SK-N-SH (cell line): ENCODE measurements around the gene CIB4.

Experiments used
- EP300 ChIP-seq, 2 experiments: IDR thresholded peaks; 2 replicates each; pipeline versions ENCODE4 v1.4.0 to v1.6.1; 2012; ENCODE audit warnings: borderline replicate concordance in 1 of 2, low read depth in 1 of 2, low read length in 1 of 2
- EZH2phosphoT487 ChIP-seq: fragments of 200-600 bp; sonication (generic); IDR thresholded peaks from 2 replicates; pipeline ENCODE4 v1.6.1; 2017; ENCODE audit warnings: low read depth, mixed run types, mild to moderate bottlenecking, antibody characterized with exemption, moderate library complexity, borderline replicate concordance
- GATA2 ChIP-seq: sonication (generic); formaldehyde crosslinking; IDR thresholded peaks from 2 replicates; pipeline ENCODE4 v1.5.0; 2020; ENCODE audit warnings: mild to moderate bottlenecking, missing genetic modification reagents
- JUND ChIP-seq: IDR thresholded peaks from 2 replicates; pipeline ENCODE4 v1.4.0; 2012
- POLR2AphosphoS5 ChIP-seq: IDR thresholded peaks from 2 replicates; pipeline ENCODE4 v1.6.1; 2012; ENCODE audit warnings: low read depth, low read length
- RAD21 ChIP-seq: IDR thresholded peaks from 2 replicates; pipeline ENCODE4 v1.6.1; 2012; ENCODE audit warnings: mild to moderate bottlenecking, low read length
- RCOR1 ChIP-seq: fragments of 150-350 bp; IDR thresholded peaks from 2 replicates; pipeline ENCODE4 v1.6.1; 2017; ENCODE audit warnings: antibody characterized with exemption, low read length
- RFX5 ChIP-seq: IDR thresholded peaks from 2 replicates; pipeline ENCODE4 v1.6.1; 2012; ENCODE audit warnings: mild to moderate bottlenecking, improper control_type of control experiment, low read length
- TF ChIP-seq, protein P1 (sequence below): fragments of 150-350 bp; IDR thresholded peaks from 2 replicates; pipeline ENCODE4 v1.6.1; 2017; ENCODE audit warnings: antibody characterized with exemption, low read length, low read depth, borderline replicate concordance
- TF ChIP-seq, protein P2 (sequence below): IDR thresholded peaks from 2 replicates; pipeline ENCODE4 v1.4.0; 2012; ENCODE audit warnings: low read depth
- TF ChIP-seq, protein P3 (sequence below): fragments of 200-600 bp; sonication (generic); IDR thresholded peaks from 2 replicates; pipeline ENCODE4 v1.6.1; 2017; ENCODE audit warnings: antibody characterized with exemption, mild to moderate bottlenecking, moderate library complexity
- TF ChIP-seq, protein P4 (sequence below): IDR thresholded peaks from 2 replicates; pipeline ENCODE4 v1.6.1; 2012; ENCODE audit warnings: mild to moderate bottlenecking, low read depth, low read length, moderate library complexity

DNA sequence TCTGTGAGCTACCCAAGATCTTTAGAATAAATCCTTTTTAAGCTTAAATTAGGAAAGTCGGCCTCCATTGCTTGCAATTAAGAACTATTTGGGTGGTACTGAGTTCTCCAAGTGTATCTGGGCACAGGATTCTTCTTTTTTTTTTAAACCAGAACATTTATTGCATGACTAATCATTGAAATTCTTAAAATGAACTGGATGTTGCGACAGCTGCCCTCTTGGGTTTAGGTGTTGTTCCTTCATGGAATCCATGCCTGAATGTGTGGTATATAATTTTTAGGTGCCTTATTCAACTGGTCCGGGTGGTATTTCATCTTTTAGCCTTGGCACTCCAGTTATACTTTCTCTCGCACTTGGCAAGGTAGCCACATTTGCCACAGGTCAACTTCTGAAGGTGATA is 36.9 kb upstream of the CIB4 start:
- TF ChIP-seq JUND = no peak
- no peak for TF ChIP-seq RAD21
- no peak for TF ChIP-seq RCOR1
- TF ChIP-seq, protein P1, sequence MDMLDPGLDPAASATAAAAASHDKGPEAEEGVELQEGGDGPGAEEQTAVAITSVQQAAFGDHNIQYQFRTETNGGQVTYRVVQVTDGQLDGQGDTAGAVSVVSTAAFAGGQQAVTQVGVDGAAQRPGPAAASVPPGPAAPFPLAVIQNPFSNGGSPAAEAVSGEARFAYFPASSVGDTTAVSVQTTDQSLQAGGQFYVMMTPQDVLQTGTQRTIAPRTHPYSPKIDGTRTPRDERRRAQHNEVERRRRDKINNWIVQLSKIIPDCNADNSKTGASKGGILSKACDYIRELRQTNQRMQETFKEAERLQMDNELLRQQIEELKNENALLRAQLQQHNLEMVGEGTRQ = no peak
- TF ChIP-seq, protein P2, sequence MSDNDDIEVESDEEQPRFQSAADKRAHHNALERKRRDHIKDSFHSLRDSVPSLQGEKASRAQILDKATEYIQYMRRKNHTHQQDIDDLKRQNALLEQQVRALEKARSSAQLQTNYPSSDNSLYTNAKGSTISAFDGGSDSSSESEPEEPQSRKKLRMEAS = no peak
- TF ChIP-seq, protein P3, sequence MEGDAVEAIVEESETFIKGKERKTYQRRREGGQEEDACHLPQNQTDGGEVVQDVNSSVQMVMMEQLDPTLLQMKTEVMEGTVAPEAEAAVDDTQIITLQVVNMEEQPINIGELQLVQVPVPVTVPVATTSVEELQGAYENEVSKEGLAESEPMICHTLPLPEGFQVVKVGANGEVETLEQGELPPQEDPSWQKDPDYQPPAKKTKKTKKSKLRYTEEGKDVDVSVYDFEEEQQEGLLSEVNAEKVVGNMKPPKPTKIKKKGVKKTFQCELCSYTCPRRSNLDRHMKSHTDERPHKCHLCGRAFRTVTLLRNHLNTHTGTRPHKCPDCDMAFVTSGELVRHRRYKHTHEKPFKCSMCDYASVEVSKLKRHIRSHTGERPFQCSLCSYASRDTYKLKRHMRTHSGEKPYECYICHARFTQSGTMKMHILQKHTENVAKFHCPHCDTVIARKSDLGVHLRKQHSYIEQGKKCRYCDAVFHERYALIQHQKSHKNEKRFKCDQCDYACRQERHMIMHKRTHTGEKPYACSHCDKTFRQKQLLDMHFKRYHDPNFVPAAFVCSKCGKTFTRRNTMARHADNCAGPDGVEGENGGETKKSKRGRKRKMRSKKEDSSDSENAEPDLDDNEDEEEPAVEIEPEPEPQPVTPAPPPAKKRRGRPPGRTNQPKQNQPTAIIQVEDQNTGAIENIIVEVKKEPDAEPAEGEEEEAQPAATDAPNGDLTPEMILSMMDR = no peak
- no peak for TF ChIP-seq EP300 (IDR thresholded peaks at IDR 0.05; ENCODE audit: borderline replicate concordance in 1 of 2, low read depth in 1 of 2, low read length in 1 of 2)
- TF ChIP-seq RFX5 = no peak
- TF ChIP-seq POLR2AphosphoS5 = no peak
- TF ChIP-seq, protein P4, sequence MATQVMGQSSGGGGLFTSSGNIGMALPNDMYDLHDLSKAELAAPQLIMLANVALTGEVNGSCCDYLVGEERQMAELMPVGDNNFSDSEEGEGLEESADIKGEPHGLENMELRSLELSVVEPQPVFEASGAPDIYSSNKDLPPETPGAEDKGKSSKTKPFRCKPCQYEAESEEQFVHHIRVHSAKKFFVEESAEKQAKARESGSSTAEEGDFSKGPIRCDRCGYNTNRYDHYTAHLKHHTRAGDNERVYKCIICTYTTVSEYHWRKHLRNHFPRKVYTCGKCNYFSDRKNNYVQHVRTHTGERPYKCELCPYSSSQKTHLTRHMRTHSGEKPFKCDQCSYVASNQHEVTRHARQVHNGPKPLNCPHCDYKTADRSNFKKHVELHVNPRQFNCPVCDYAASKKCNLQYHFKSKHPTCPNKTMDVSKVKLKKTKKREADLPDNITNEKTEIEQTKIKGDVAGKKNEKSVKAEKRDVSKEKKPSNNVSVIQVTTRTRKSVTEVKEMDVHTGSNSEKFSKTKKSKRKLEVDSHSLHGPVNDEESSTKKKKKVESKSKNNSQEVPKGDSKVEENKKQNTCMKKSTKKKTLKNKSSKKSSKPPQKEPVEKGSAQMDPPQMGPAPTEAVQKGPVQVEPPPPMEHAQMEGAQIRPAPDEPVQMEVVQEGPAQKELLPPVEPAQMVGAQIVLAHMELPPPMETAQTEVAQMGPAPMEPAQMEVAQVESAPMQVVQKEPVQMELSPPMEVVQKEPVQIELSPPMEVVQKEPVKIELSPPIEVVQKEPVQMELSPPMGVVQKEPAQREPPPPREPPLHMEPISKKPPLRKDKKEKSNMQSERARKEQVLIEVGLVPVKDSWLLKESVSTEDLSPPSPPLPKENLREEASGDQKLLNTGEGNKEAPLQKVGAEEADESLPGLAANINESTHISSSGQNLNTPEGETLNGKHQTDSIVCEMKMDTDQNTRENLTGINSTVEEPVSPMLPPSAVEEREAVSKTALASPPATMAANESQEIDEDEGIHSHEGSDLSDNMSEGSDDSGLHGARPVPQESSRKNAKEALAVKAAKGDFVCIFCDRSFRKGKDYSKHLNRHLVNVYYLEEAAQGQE = no peak
- TF ChIP-seq EZH2phosphoT487 = no peak
- no peak for TF ChIP-seq GATA2 (CRISPR knock-in tag)
